Right lobe of liver (tissue), 6 donors: ENCODE measurements around the gene GADD45G. TPM values are rescaled to one million over a fixed set of nuclear protein-coding genes. Genes with fewer than 3 reads are reported as not detected.

ENCODE experiments used
- ATAC-seq, 4 donors: fragments of 200-7000 bp; cut with Tn5 transposase; one replicate each; pipeline ENCODE4 v1.9.1; 2020; ENCODE audit warnings: mild to moderate bottlenecking in 4 of 4, moderate library complexity in 4 of 4
- DNase-seq, 3 donors: peaks; one replicate each; pipeline ENCODE4 v3.0.0-alpha.2; 2020
- H3K27ac ChIP-seq, 3 donors: fragments of 200-600 bp; one replicate each; pipeline ENCODE4 v1.8.0; 2022
- H3K27me3 ChIP-seq, 2 donors: fragments of 200-600 bp; one replicate each; pipeline ENCODE4 v1.8.0; 2022
- H3K36me3 ChIP-seq, 4 donors: fragments of 200-600 bp; sonication (generic) in 1 of 4; one replicate each; pipeline versions ENCODE4 v1.5.1 to v1.8.0; 2017 to 2022; ENCODE audit warnings: control low read depth in 1 of 4
- H3K4me1 ChIP-seq, 4 donors: fragments of 200-600 bp; sonication (generic) in 1 of 4; one replicate each; pipeline versions ENCODE4 v1.5.1 to v1.8.0; 2017 to 2022; ENCODE audit warnings: control low read depth in 1 of 4
- H3K4me3 ChIP-seq, 3 donors: fragments of 200-600 bp; one replicate each; pipeline ENCODE4 v1.8.0; 2022
- H3K9me3 ChIP-seq, 4 donors: fragments of 200-600 bp; sonication (generic) in 1 of 4; one replicate each; pipeline versions ENCODE4 v1.5.1 to v1.8.0; 2017 to 2022; ENCODE audit warnings: control low read depth in 1 of 4
- POLR2A ChIP-seq: fragments of 450-650 bp; IDR thresholded peaks from one replicate; pipeline ENCODE4 v1.6.1; 2017; ENCODE audit warnings: antibody characterized with exemption, mild to moderate bottlenecking
- WGBS: methylation state at CpG from one replicate; pipeline ENCODE4 v1.1.6; 2018; ENCODE audit warnings: low coverage, low lambda C conversion rate; ENCODE audit not compliant: insufficient coverage; ENCODE audit errors: missing lambda C conversion rate; 5-methylcytosine and 5-hydroxymethylcytosine counted together
- intact Hi-C, 2 donors: fragments of 100-400 bp; cut with DNase I; formaldehyde crosslinking; loops; one replicate each; pipeline versions ENCODE4 v1.11.2 to v1.14.1; 2022
- total RNA-seq, 6 experiments: library from RNA; depleted of rRNA in 2 of 6; stranded (reverse); fragments of >200 nt in 2 of 6; fragmentation: NEBNext Ultra II Directional in 3 of 6; extraction: Animal tissue kit (Norgen Biotek cat#: 25700) in 3 of 6; gene quantifications; one replicate each; pipeline versions ENCODE4 v1.1.0 to v1.2.4, GENCODE V29; 2016 to 2023
- TF ChIP-seq, protein P1 (sequence below), 4 donors: fragments of 200-600 bp in 3 of 4; fragments of 450-650 bp in 1 of 4; IDR thresholded peaks; one replicate each; pipeline versions ENCODE4 v1.5.1 to v1.8.0; 2016 to 2022; ENCODE audit warnings: antibody characterized with exemption in 4 of 4, mild to moderate bottlenecking in 2 of 4
- donor health status: DM: no; HTN: yes; CAD: no.
- donor health status: DM: no; HTN: no; CAD: no.
- donor health status: DM: no; HTN: no; CAD: no.
- donor health status: DM: no; HTN: yes; CAD: no.
- donor health status: DM: no; HTN: yes; CAD: no.

Gene GADD45G
- total RNA-seq, 6 experiments from 2014 or later: 11.4 to 130 (median 30.9) TPM

DNA sequence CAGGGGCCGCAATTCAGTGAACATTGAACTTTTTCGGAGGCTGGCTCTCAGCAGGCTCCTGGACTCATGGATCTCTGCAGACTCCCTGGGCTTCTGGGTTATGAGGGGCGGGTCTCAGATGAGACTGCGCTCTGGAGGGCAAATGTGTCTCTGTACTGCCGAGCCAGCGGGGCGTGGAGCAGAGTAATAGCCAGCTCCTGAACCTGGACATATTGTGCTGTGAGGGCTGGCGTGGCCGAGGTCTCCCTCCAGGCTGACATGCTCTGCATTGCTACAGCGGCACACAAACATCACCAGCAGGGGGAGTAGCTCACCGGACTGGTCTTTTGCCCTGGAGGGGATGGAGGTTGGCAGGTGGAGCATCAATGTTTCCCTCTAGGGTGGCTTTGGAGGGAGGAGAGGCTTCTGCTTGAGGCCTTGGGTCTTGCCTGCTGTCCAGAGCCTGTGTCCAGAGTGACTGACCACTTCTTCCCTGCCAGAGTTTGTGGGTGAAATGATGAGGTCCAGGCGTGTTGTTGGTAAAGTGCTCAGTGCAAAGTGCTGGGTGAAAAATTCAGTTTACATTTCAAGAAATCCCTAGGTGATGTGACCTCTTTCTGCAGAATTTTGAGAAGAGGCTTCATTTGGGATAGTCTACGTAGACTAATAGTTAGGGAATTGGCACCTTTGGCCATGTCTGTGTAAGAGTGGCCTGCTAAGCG lies 10.9 kb upstream of the GADD45G start:
- WGBS: 24% methylated on average over 10 of the region's 14 CpGs
- H3K27ac ChIP-seq: no peak overlapping the region
- peaks cover 0 to 15% (median under 1%) of the 10 kb centered on the region in 4 donors for H3K4me1 ChIP-seq
- intact Hi-C loops: loop anchor here in 1 of 2 donors (10.0 kb wide), 1 partner anchor 331 kb away; no protein-coding TSS in a partner anchor
- H3K36me3 ChIP-seq: no peaks in the 10 kb centered on the region
- H3K9me3 ChIP-seq: no peaks in the 10 kb centered on the region
- peak; percentile 62 to 76 (median 71) for DNase-seq
- H3K27me3 ChIP-seq: no peaks in the 10 kb centered on the region
- no peak overlapping the region for H3K4me3 ChIP-seq
- peak; percentile 69 to 84 (median 75) for ATAC-seq
- TF ChIP-seq POLR2A: no peak
- TF ChIP-seq, protein P1, sequence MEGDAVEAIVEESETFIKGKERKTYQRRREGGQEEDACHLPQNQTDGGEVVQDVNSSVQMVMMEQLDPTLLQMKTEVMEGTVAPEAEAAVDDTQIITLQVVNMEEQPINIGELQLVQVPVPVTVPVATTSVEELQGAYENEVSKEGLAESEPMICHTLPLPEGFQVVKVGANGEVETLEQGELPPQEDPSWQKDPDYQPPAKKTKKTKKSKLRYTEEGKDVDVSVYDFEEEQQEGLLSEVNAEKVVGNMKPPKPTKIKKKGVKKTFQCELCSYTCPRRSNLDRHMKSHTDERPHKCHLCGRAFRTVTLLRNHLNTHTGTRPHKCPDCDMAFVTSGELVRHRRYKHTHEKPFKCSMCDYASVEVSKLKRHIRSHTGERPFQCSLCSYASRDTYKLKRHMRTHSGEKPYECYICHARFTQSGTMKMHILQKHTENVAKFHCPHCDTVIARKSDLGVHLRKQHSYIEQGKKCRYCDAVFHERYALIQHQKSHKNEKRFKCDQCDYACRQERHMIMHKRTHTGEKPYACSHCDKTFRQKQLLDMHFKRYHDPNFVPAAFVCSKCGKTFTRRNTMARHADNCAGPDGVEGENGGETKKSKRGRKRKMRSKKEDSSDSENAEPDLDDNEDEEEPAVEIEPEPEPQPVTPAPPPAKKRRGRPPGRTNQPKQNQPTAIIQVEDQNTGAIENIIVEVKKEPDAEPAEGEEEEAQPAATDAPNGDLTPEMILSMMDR (IDR thresholded peaks at IDR 0.05): peak; percentile 58 to 72 (median 66)

DNA sequence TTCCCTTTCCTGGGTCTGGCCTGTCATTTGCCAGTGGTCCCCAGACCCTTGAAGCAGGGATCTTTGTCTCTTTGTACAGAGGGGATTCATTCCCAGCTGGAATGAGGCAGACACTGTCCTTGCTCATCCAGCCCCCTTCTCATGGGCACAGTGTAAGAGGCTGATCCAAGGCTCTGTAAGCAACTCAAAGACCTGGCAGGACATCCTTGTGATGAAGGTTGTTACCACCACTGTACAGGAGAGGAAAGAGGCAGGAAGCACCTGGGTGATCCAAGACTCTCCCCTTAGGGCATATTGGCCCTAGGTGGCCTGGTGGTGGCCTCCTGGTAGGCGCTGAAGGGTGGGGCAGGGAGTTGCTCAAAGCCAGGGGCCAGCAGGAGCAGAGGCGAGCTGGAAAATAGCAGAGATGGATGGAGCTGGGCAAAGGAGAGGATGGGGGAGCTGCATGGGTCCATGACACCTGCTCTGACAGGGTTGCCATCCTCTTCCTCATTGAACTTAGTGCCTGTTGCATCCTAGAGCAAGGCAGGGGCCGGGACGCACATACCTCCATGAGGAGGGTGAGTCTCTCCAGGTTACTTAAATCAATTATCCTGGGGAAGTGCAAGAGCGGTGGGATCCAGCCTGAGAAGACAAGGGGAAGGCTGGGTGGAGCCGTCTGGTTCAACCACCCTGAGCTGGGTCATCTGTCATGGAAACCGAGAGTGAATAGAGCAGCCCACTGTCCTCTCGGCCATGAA lies 9.8 kb upstream of the GADD45G start:
- no peak overlapping the region for H3K4me3 ChIP-seq
- no peaks in the 10 kb centered on the region for H3K27me3 ChIP-seq
- DNase-seq (no peak), ATAC-seq (no peak)
- peaks cover 0 to 15% (median 3%) of the 10 kb centered on the region in 4 donors for H3K4me1 ChIP-seq
- no peak overlapping the region for H3K27ac ChIP-seq
- TF ChIP-seq, protein P1 (IDR thresholded peaks at IDR 0.05): no peak
- no peak for TF ChIP-seq POLR2A
- no peaks in the 10 kb centered on the region for H3K9me3 ChIP-seq
- WGBS: 100% methylated on average over 5 of the region's 8 CpGs
- H3K36me3 ChIP-seq: no peaks in the 10 kb centered on the region
- intact Hi-C loops: loop anchor here in 1 of 2 donors (10.0 kb wide), 1 partner anchor 330 kb away; no protein-coding TSS in a partner anchor

DNA sequence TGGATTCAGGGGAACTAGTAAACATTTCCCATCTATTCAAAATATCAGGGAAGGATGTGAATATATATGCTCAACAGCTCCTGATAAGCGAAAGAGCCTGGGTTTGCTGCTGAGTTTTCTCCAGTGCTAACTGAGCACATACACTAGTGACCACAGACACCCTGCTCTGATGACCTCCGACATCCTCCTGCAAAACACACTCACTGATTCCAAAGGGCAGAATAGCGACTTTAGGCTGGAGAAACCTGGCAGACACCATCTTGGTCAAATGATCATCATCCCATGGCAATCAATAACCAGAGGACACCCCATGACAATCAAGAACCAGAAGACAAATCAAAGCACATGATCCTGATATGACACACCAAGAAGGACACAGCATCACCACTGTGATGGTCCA lies 9.2 kb upstream of the GADD45G start:
- no peak overlapping the region for H3K27ac ChIP-seq
- 42% methylated on average over 2 of the region's 3 CpGs for WGBS
- TF ChIP-seq, protein P1 (IDR thresholded peaks at IDR 0.05): no peak
- TF ChIP-seq POLR2A: no peak
- no peaks in the 10 kb centered on the region for H3K9me3 ChIP-seq
- peaks cover 0 to 15% (median 3%) of the 10 kb centered on the region in 4 donors for H3K4me1 ChIP-seq
- ATAC-seq (peak in 3 of 4 donors; percentile 25 to 53 (median 47)), DNase-seq (no peak)
- no peak overlapping the region for H3K4me3 ChIP-seq
- intact Hi-C loops: loop anchor here in 1 of 2 donors (10.0 kb wide), 1 partner anchor 329 kb away; no protein-coding TSS in a partner anchor
- H3K27me3 ChIP-seq: no peaks in the 10 kb centered on the region
- H3K36me3 ChIP-seq: no peaks in the 10 kb centered on the region

DNA sequence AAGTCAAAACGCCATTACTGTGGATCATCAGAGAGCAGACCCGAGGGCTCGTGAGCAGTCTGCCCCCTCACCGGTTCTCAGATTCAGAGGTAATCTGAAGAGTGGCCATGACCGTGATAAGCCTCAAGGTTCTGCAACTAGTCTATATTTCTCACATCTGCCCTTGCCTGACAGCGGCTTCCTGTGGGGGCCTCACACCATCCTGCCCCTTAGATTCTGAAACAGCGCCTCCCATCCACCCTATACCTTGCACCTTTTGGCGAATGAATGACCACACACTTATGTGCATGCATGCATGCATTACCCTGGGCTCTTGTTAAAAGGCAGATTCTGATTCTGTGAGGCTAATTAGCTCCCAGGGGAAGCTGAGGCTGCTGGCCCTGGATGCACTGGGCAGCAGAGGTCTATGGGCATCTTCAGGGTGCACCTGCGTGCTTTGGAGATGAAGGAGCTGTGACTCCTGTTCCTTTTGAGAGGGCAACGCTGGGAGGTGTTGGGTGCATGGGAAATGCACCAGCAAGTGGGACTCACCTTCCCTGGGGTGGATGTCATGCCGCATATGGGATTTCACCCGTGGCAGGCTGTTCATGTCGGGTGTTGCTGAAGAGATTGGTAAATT lies 7.8 kb upstream of the GADD45G start:
- Histone ChIP-seq H3K36me3 (no peaks in the 10 kb centered on the region), H3K27ac (no peak overlapping the region), H3K9me3 (no peaks in the 10 kb centered on the region), H3K4me1 (peaks cover 0 to 15% (median 3%) of the 10 kb centered on the region in 4 donors), H3K27me3 (no peaks in the 10 kb centered on the region), H3K4me3 (no peak overlapping the region)
- intact Hi-C loops: loop anchor here in 1 of 2 donors (10.0 kb wide), 1 partner anchor 328 kb away; no protein-coding TSS in a partner anchor
- no peak for TF ChIP-seq POLR2A
- TF ChIP-seq, protein P1 (IDR thresholded peaks at IDR 0.05): no peak
- 63% methylated on average over 5 of the region's 13 CpGs for WGBS
- ATAC-seq (no peak), DNase-seq (no peak)
